Sigmoid colon (tissue), 7 donors: ENCODE measurements around the gene COLEC12. TPM values are rescaled to one million over a fixed set of nuclear protein-coding genes. Genes with fewer than 3 reads are reported as not detected.
A peak's percentile ranks its signal among the peaks of the same experiment; 100 is the strongest.

Experiments used
- DNase-seq: peaks from one replicate; pipeline ENCODE4 v3.0.0-alpha.2; 2019
- H3K27ac ChIP-seq, 4 donors: fragments of 200-600 bp; sonication (generic); one replicate each; pipeline ENCODE4 v1.5.1; 2016 to 2019; ENCODE audit warnings: mild to moderate bottlenecking in 1 of 4
- H3K27me3 ChIP-seq, 3 donors: fragments of 200-600 bp; sonication (generic); one replicate each; pipeline ENCODE4 v1.5.1; 2019; ENCODE audit warnings: mild to moderate bottlenecking in 1 of 3
- H3K36me3 ChIP-seq, 4 donors: fragments of 200-600 bp; sonication (generic); one replicate each; pipeline ENCODE4 v1.5.1; 2016 to 2019
- H3K4me1 ChIP-seq, 4 donors: fragments of 200-600 bp; sonication (generic); one replicate each; pipeline ENCODE4 v1.5.1; 2017 to 2019
- H3K4me3 ChIP-seq, 4 donors: fragments of 200-600 bp; sonication (generic); one replicate each; pipeline ENCODE4 v1.5.1; 2017 to 2019; ENCODE audit warnings: mild to moderate bottlenecking in 2 of 4, moderate library complexity in 1 of 4
- H3K9me3 ChIP-seq, 4 donors: fragments of 200-600 bp in 3 of 4; sonication (generic) in 3 of 4; one replicate each; pipeline versions ENCODE4 v1.5.1 to v1.6.1; 2013 to 2019
- CTCF ChIP-seq, 4 experiments: fragments of 450-650 bp in 3 of 4; fragments of 200-600 bp in 1 of 4; IDR thresholded peaks; one replicate each; pipeline ENCODE4 v1.5.1; 2016 to 2019; ENCODE audit warnings: antibody characterized with exemption in 4 of 4, mild to moderate bottlenecking in 3 of 4, moderate library complexity in 2 of 4
- EP300 ChIP-seq, 4 donors: sonication (generic); formaldehyde crosslinking; IDR thresholded peaks; one replicate each; pipeline ENCODE4 v1.6.1; 2017; ENCODE audit warnings: antibody characterized with exemption in 4 of 4
- POLR2A ChIP-seq, 2 donors: fragments of 450-650 bp; IDR thresholded peaks; one replicate each; pipeline ENCODE4 v1.6.1; 2016; ENCODE audit warnings: antibody characterized with exemption in 2 of 2, mild to moderate bottlenecking in 2 of 2, moderate library complexity in 2 of 2
- POLR2AphosphoS5 ChIP-seq, 4 donors: sonication (generic); formaldehyde crosslinking; IDR thresholded peaks; one replicate each; pipeline ENCODE4 v1.6.1; 2017; ENCODE audit warnings: antibody characterized with exemption in 4 of 4
- WGBS, 2 donors: extraction: QIAGEN DNeasy Blood & Tissue Kit; methylation state at CpG; one replicate each; pipeline ENCODE4 v1.1.7; 2013; 5-methylcytosine and 5-hydroxymethylcytosine counted together
- intact Hi-C: fragments of 100-400 bp; cut with DNase I; formaldehyde crosslinking; loops from one replicate; pipeline ENCODE4 v1.15.1; 2023
- polyA plus RNA-seq, 3 donors: library from polyadenylated mRNA; stranded (reverse); fragments of 200-250 nt; gene quantifications; one replicate each; pipeline ENCODE4 v1.2.3, GENCODE V29; 2013
- total RNA-seq, 4 donors: library from RNA; depleted of rRNA; stranded (reverse); fragments of >200 nt; gene quantifications; one replicate each; pipeline ENCODE4 v1.1.0, GENCODE V29; 2016
- donor health status: healthy with polysubstance abuse.
- donor health status: Bipolar disorder and iron deficiency.
- donor health status: healthy.

Gene COLEC12
- total and polyA plus RNA-seq, 7 donors: 0.69 to 24.7 (median 15.9) TPM

DNA sequence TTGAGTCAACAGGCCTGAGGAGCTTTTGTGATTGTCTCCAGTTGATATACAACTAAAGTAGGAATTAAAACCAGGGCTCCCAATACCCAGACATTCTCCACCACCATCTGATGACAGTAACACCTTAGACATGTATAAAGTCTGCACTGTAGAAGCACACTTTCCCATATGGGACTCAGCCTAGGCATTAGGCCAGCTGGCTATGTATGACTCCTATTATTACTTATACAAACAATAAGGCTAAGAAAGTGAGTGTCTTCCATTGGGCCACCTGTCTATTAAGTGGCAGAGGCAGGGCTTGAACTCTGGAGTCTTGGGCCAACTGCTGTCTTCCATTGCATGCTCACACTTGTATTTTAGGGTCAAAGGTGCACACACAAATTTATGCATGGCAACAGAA is 32.1 kb upstream of the COLEC12 start:
- no peak for DNase-seq
- H3K27me3 ChIP-seq: no peaks in the 10 kb centered on the region
- H3K36me3 ChIP-seq: no peaks in the 10 kb centered on the region
- H3K9me3 ChIP-seq: no peaks in the 10 kb centered on the region
- H3K4me1 ChIP-seq: no peaks in the 10 kb centered on the region
- TF ChIP-seq CTCF (IDR thresholded peaks at IDR 0.05) (no peak), POLR2AphosphoS5 (IDR thresholded peaks at IDR 0.05) (no peak), POLR2A (IDR thresholded peaks at IDR 0.05) (no peak), EP300 (IDR thresholded peaks at IDR 0.05) (no peak)
- no peak overlapping the region for H3K27ac ChIP-seq
- no peak overlapping the region for H3K4me3 ChIP-seq
- intact Hi-C loops: no loop called here

- intact Hi-C loops: no loop called here
- Histone ChIP-seq H3K4me1 (no peaks in the 10 kb centered on the region), H3K4me3 (no peak overlapping the region), H3K36me3 (no peaks in the 10 kb centered on the region), H3K27ac (no peak overlapping the region), H3K9me3 (no peaks in the 10 kb centered on the region), H3K27me3 (no peaks in the 10 kb centered on the region)
- no peak for DNase-seq
- TF ChIP-seq CTCF (IDR thresholded peaks at IDR 0.05) (no peak), POLR2A (IDR thresholded peaks at IDR 0.05) (no peak), POLR2AphosphoS5 (IDR thresholded peaks at IDR 0.05) (no peak), EP300 (IDR thresholded peaks at IDR 0.05) (no peak)
- 28 to 70% methylated on average over 4 of the region's 4 CpGs for WGBS, 2 donors
Observed at GRCh38 chr18:532018-532417, 31.5 kb upstream of the COLEC12 start.

DNA sequence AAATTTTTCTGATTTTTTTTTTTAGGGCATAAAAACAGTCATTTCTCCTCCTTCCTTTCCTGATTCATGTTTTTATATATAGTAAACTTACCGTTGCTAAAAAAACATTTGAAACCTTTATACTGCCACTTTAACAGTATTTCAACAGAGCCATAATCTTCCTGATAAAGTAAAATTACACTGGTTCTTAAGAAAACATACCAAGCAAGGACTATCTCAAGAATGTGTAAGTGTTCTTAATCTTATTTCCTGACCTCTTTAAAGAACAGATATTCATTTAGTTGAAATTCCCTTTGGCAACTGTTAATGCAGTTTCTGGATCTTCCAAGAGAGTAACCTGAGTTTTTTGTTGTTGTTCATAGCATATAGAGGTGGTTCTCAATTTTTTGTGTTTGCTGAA is 26.6 kb upstream of the COLEC12 start:
- DNase-seq: no peak
- H3K9me3 ChIP-seq: no peaks in the 10 kb centered on the region
- no peak overlapping the region for H3K27ac ChIP-seq
- H3K4me1 ChIP-seq: peaks cover 0 to 19% (median 15%) of the 10 kb centered on the region in 4 donors
- intact Hi-C loops: no loop called here
- H3K36me3 ChIP-seq: no peaks in the 10 kb centered on the region
- H3K27me3 ChIP-seq: no peaks in the 10 kb centered on the region
- WGBS, 2 donors: 4 to 25% methylated on average over 1 of the region's 1 CpG
- no peak for TF ChIP-seq POLR2AphosphoS5 (IDR thresholded peaks at IDR 0.05)
- TF ChIP-seq EP300 (IDR thresholded peaks at IDR 0.05): no peak
- no peak for TF ChIP-seq CTCF (IDR thresholded peaks at IDR 0.05)
- TF ChIP-seq POLR2A (IDR thresholded peaks at IDR 0.05): no peak
- H3K4me3 ChIP-seq: no peak overlapping the region

DNA sequence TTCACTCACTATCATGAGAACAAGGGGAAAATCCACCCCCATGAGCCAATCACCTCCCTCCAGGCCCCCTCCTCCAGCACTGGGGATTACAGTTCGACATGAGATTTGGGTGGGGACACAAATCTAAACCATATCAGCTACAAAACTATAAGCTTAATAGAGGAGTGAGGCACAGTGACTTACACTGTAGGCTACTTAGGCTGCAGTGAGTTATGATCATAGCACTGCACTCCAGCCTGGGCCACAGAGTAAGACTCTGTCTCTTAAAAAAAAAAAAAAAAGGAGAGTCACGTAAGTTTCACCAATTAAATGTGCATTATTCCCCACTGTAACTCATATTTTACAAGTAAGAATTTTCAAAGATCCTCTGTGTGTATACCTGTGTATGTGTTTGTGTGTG is 26.2 kb upstream of the COLEC12 start:
- H3K36me3 ChIP-seq: no peaks in the 10 kb centered on the region
- peaks cover 0 to 19% (median 15%) of the 10 kb centered on the region in 4 donors for H3K4me1 ChIP-seq
- no peaks in the 10 kb centered on the region for H3K9me3 ChIP-seq
- H3K27ac ChIP-seq: no peak overlapping the region
- WGBS, 2 donors: 71 to 88% methylated on average over 2 of the region's 2 CpGs
- no peak for DNase-seq
- no peak overlapping the region for H3K4me3 ChIP-seq
- intact Hi-C loops: no loop called here
- H3K27me3 ChIP-seq: no peaks in the 10 kb centered on the region
- no peak for TF ChIP-seq EP300 (IDR thresholded peaks at IDR 0.05)
- no peak for TF ChIP-seq POLR2A (IDR thresholded peaks at IDR 0.05)
- TF ChIP-seq POLR2AphosphoS5 (IDR thresholded peaks at IDR 0.05): no peak
- TF ChIP-seq CTCF (IDR thresholded peaks at IDR 0.05): no peak

- TF ChIP-seq POLR2AphosphoS5 (IDR thresholded peaks at IDR 0.05): no peak
- no peak for TF ChIP-seq POLR2A (IDR thresholded peaks at IDR 0.05)
- no peak for TF ChIP-seq EP300 (IDR thresholded peaks at IDR 0.05)
- TF ChIP-seq CTCF (IDR thresholded peaks at IDR 0.05): no peak
- Histone ChIP-seq H3K27me3 (no peaks in the 10 kb centered on the region), H3K36me3 (no peaks in the 10 kb centered on the region), H3K9me3 (no peaks in the 10 kb centered on the region), H3K4me3 (no peak overlapping the region), H3K4me1 (peaks cover 0 to 19% (median 15%) of the 10 kb centered on the region in 4 donors), H3K27ac (peak overlapping the region in 1 of 4 donors; percentile 49)
- intact Hi-C loops: no loop called here
- DNase-seq: no peak
- 69 to 77% methylated on average over 6 of the region's 6 CpGs for WGBS, 2 donors
Observed at GRCh38 chr18:525036-525797, 24.7 kb upstream of the COLEC12 start.
